ENCODE measurements around the gene RELT.

The RELT gene

DNA sequence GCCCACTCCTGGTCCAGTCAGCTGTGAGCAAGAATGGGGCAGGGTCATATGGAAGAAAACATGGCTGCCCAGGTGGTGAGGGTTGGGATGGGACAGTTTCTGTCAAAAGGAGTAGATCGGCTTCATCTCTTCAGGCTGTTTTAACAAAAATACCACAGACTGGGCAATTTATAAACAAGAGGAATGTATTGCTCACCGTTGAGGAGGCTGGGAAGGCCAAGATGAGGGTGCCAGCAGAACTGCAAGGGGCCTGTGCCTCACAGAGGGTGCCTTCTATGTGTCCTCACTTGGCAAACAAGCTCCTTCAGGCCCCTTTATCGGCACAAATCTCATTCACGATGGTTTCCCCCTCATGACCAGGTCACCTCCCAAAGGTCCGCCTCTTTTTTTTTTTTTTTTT lies 18.1 kb upstream of the RELT start:
- no peak overlapping the region for H3K4me3 ChIP-seq (replicated peaks; ENCODE audit: low read depth, low read length)
- DNase-seq (ENCODE audit: extremely low read depth, insufficient read length), result no peak
- no peaks in the 10 kb centered on the region for H3K27me3 ChIP-seq (replicated peaks; ENCODE audit: control insufficient read depth, insufficient read depth, low read length)
- no peak for TF ChIP-seq CTCF (IDR thresholded peaks at IDR 0.05; ENCODE audit: insufficient read depth, low read length, poor library complexity, severe bottlenecking)
- H3K36me3 ChIP-seq (ENCODE audit: control insufficient read depth, insufficient read depth, low read length), result no peaks in the 10 kb centered on the region

DNA sequence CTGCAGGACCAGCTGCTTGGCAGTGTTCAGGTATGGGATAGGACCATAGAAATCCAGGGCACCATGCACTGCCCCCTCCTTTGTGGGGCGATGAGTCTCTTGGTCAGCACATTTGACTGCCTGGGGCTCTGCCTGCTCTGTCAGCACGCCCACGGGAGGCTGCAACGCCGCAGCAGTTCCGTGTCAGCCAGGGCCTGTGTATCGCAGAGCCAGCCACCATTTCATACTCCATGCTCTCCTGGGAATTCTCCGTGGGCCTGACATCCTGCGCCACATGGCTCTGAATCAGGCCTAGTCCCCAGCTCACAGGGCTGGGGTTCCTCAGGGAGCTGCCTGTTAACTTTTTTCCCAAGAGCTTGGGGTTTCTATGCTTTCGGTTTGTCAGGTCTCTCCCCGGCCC lies 16.9 kb upstream of the RELT start:
- no peak overlapping the region for H3K4me3 ChIP-seq (replicated peaks; ENCODE audit: low read depth, low read length)
- no peaks in the 10 kb centered on the region for H3K27me3 ChIP-seq (replicated peaks; ENCODE audit: control insufficient read depth, insufficient read depth, low read length)
- no peaks in the 10 kb centered on the region for H3K36me3 ChIP-seq (ENCODE audit: control insufficient read depth, insufficient read depth, low read length)
- TF ChIP-seq CTCF (IDR thresholded peaks at IDR 0.05; ENCODE audit: insufficient read depth, low read length, poor library complexity, severe bottlenecking), result no peak
- no peak for DNase-seq (ENCODE audit: extremely low read depth, insufficient read length)

DNA sequence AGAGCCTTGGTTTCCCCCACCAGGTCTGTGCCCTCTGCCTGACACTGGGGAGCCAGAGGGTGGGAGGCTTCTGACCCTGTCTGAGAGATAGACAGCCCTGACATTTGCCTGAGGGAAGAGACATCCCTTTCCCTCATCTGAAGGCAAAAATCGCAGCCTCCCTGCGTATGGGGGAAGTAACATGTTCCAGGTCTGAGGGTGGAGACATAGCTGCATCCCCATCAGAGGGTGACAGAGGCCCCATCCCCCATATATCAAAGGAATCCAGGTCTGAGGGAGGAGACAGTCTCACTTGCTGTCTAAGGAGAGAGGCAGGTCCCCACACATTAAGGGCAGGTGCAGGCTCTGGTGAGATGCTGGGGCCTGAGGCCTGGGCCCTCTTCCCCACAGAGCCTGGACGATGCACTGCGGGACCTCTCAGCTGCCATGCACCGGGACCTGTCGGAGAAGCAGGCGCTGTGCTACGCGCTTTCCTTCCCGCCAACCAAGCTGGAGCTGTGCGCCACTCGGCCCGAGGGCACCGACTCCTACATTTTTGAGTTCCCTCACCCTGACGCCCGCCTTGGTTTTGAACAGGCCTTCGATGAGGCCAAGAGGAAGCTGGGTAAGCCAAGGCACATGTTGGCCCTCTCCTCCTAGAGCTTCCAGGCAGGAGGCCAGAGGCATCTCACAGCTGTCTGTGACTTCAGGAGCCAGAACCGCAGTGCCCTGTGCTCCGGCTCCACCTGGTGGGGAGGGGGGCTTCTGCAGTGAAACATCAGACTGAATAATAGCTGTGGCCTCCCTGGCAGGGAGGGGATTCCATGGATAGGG lies 16.1 kb upstream of the RELT start:
- TF ChIP-seq CTCF (IDR thresholded peaks at IDR 0.05; ENCODE audit: insufficient read depth, low read length, poor library complexity, severe bottlenecking), result peak; percentile 67
- H3K27me3 ChIP-seq (replicated peaks; ENCODE audit: control insufficient read depth, insufficient read depth, low read length), result no peaks in the 10 kb centered on the region
- H3K4me3 ChIP-seq (replicated peaks; ENCODE audit: low read depth, low read length), result no peak overlapping the region
- H3K36me3 ChIP-seq (ENCODE audit: control insufficient read depth, insufficient read depth, low read length), result no peaks in the 10 kb centered on the region
- no peak for DNase-seq (ENCODE audit: extremely low read depth, insufficient read length)

GRCh38 chr11:73360743-73361369 lies 15.3 kb upstream of the RELT start:
- H3K27me3 ChIP-seq (replicated peaks; ENCODE audit: control insufficient read depth, insufficient read depth, low read length), result no peaks in the 10 kb centered on the region
- no peak for DNase-seq (ENCODE audit: extremely low read depth, insufficient read length)
- H3K4me3 ChIP-seq (replicated peaks; ENCODE audit: low read depth, low read length), result no peak overlapping the region
- no peaks in the 10 kb centered on the region for H3K36me3 ChIP-seq (ENCODE audit: control insufficient read depth, insufficient read depth, low read length)
- TF ChIP-seq CTCF (IDR thresholded peaks at IDR 0.05; ENCODE audit: insufficient read depth, low read length, poor library complexity, severe bottlenecking), result no peak

GRCh38 chr11:73361953-73362776 lies 14.0 kb upstream of the RELT start:
- DNase-seq (ENCODE audit: extremely low read depth, insufficient read length), result no peak
- no peak overlapping the region for H3K4me3 ChIP-seq (replicated peaks; ENCODE audit: low read depth, low read length)
- no peaks in the 10 kb centered on the region for H3K27me3 ChIP-seq (replicated peaks; ENCODE audit: control insufficient read depth, insufficient read depth, low read length)
- no peaks in the 10 kb centered on the region for H3K36me3 ChIP-seq (ENCODE audit: control insufficient read depth, insufficient read depth, low read length)
- TF ChIP-seq CTCF (IDR thresholded peaks at IDR 0.05; ENCODE audit: insufficient read depth, low read length, poor library complexity, severe bottlenecking), result no peak

All from GM06990 (cell line).